ENCODE measurements around the gene PARP12.

Gene PARP12

DNA sequence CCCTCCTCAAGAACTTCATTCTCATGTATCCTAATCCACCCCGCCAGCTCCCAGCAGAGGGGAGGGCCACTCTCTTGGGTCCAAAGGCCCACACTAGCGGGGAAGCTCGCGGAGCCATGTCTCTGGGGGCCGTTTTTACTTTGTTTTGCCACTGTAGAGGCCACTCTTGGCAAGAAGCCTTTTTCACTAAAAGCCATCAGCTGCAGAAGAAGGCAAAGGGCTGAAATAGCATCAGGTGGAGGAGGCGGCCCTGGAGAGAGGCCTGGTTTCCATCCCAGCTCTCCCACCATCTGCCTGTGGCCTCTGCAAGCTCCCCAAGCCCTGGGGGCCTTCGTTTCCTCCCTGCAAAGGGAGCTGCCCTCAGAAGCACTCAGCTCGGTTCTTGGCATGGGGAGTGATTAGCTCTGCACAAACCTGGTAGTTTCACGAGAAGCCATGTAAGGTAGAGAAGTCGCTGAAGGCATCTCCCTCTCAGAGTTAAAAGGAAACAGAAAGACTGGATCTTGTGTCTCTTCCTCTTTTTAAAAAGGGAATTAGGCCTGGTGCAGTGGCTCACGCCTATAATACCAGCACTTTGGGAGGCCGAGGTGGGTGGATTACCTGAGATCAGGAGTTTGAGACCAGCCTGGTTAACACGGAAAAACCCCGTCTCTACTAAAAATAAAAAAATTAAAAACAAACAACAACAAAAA is 70.3 kb downstream of the PARP12 start:
- no peak for DNase-seq (ENCODE audit: low read depth in 3 of 3)

DNA sequence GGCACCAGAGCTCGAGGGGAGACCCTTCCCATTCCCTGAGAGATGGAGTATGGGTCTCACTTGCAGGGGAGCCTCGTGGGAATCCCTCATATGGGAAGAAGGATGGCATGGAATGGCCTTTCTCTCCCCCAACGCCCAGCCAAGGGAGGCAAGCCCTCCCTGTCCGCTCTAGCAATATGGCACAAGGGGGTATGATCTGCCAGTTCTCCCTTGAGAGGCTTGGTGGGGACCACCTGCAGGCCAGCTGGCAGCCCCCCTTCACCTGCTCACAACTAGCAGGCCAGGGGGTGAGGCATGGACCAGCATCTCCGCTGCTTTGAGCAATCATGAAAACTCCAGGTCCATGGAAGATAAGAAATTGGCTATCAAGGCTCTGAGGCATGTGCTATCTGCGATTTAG is 70.8 kb downstream of the PARP12 start:
- no peak for DNase-seq (ENCODE audit: low read depth in 3 of 3)

DNA sequence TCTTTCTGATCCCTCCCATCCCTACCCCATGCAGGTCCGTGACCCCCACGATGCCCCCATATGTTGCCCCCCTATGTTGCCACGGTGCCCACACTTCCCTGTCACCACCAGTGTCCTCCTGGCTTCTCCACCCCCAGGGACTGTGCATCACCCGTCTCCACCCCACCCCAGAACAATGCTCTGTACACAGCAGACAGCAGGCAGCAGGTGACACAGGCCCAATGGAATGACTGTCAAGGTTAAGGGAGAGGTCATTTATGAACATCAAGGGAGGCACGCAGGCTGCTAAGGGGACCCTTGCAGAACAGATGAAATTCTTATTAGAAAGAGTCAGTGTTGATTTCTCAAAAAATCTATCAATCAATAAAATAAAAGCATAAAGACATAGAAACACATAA is 71.5 kb downstream of the PARP12 start:
- DNase-seq (ENCODE audit: low read depth in 3 of 3) = no peak

DNA sequence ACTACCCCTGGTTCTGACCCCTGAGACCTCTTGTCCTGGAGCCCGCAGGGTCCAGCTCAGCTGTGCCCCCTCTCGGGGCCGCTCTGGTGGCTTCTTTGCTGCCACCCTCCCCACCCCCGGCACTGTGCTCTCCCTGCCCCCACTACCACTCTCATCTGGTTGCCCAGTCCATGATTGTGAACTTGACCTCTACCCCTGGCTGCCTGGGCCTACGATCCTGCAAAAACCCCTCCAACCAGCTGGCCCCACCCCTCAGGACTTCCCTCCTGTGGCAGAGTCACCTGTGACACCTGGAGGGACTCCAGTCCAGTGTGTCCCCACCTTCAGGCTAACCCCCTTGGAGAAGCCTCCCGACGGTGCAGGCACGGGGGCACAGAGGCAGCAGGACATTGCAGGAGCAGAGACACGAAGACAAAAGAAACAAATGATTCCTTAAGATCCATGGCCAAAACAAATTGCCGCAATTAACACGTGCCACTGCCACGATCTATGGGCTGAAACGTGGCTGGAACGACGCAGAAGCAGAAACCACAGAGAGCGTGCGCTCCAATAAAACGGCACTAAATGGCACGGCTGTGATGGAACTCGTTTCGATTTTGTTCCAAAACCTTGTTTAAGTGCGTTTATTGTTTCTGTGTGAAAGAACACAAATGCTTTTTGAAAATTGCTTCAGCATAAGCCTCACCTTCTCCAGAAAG is 72.0 kb downstream of the PARP12 start:
- DNase-seq (ENCODE audit: low read depth in 3 of 3) = no peak

DNA sequence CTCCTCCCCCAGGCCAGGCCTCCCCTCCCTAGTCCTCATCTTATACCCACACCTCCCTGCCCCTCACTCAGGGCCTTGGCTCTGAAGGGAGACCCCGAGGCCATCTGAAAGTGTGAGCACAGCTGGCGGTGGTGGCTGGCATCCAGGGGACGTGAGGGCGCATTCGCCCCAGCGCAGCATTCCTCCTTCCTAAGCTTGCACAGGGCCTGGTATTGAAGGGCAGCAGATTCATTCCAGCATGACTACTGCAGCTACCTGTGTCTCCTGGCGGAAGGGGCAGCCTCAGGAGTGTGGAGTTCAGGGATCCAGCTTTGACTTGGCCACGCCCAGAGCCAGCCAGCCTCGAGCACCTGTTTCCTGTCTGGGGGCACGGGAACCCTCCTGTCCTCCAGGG is 72.6 kb downstream of the PARP12 start:
- DNase-seq (ENCODE audit: low read depth in 3 of 3) = no peak

DNA sequence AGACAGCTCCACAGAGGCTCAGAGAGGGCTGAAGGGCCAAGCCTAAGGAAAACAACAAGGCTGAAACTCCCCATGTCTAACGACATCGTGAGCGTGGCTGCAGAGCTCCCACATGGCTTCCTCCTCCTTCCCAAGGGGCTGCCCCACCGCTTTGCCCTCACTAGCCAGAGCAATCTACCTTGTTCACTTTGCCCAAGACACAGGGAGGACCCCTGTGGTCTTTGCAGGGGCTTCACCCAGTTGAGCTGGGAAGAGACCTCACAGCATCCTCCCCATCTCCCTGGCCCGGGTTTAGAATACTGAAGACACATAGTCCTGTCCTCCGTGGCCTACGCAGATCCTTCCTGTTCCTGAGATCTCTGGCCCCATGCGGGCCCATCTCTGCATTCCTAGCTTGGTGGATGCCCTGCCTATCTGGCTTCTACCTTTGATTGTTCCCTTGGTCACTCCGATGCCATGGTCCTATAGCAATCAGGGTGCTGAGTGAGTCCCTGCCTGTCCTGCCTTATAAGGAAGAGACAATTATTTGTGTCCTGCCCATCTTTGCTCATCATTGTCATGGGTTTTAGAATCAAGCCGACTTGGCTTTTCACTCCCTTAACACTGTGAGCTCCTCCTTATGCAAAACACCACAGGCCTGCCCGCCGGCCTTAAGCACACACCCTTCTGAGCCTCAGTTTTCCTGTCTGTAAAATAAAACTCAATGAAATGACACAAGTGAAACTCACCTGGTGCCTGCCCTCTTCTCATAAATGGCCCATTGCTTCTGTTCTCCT is 73.2 kb downstream of the PARP12 start:
- DNase-seq (ENCODE audit: low read depth in 3 of 3) = no peak

DNA sequence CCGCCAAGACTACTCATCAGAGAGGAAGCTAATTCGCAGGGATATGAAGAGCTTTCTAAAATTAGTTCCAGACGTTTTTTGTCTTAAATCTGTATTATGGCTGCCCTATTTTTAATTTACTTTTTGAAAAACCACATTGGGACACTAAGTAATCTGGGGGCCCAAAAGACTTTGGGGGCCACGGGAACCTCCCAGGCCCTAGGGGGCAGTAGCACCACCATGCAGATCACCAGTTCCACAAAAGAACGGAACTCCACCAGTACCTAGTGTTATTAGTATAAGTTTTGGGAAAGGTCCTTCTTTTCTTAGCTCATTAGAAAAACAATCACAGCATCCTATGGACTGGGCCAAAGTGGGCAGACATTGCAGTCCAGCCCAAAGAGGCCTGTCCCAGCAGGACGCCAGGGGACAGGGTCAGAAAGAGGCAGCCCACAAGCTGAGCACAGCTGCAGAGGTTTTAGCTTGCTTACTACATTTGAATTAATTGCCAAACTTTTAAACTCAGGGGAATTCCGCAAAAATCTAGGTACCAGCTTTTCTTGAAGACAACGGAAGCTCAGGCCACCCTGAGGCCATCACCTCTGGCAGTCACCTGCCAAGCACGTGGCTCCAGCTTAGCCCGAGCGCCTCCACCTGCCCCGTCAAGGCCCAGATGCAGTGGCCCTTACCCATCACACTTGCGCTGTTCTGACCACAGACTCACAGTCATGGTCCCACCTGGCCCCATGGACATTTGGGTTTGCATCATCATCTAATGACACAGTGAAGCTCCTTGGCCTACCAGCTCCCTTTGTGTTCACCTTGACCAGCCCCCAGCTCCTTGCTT is 74.8 kb downstream of the PARP12 start:
- DNase-seq (ENCODE audit: low read depth in 3 of 3) = no peak

DNA sequence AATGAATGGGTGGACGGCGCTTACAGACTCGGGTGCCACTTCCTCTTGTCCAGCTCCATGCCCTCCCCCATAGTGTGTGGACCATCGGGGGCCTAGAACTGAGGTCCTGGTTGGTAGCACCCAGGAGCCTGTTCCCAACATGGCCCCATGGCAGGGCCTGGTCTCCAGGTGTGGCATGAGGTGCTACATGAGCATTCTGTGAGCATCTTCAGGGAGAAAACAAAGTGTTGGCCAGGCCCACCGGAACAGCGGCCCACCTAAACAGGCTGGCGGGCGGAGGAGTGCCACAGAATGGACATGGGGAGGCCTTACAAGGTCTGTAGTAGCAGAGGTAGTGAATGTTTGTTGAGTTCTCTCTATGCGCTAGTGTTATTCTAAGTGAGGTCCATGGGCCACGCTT is 76.9 kb downstream of the PARP12 start:
- DNase-seq (ENCODE audit: low read depth in 3 of 3) = no peak

DNA sequence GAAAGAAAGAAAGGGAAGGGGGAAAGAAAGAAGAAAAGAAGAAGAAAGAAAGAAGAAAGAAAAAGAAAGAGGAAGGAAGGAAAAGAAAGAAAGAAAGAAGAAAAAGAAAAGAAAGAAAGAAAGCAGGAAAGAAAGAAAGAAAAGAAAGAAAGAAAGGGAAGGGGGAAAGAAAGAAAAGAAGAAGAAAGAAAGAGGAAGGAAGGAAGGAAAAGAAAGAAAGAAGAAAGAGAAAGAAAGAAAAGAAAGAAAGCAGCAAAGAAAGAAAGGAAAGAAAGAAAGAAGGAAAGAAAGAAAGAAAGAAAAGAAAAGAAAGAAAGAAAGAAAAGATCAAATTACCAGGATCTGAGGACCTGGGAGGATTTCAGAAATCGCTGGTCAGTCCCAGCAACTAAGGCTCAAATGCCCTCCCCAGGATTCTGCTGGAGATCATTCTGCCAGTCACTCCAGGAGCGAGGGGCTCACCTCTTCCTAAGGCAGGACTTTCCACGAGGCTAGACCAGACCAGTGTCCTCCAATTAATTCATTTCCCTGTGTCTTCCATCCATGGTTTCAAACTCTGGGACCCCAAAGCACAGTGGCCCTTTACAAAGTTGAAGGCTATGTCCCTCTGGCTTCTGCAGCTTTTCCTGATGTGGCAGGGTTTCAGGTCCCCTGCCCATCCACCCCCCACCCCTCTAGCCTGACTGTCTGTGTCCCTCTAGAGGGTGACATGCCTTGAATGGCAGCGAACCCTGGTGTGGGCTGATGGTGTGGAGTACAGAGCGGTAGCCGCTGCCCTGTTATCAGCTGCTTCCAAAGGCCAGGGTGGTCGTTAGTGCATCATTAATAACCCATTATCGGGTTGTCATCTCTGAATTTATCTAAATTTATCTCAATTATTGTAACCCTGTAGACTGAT is 77.9 kb downstream of the PARP12 start:
- no peak for DNase-seq (ENCODE audit: low read depth in 3 of 3)

DNA sequence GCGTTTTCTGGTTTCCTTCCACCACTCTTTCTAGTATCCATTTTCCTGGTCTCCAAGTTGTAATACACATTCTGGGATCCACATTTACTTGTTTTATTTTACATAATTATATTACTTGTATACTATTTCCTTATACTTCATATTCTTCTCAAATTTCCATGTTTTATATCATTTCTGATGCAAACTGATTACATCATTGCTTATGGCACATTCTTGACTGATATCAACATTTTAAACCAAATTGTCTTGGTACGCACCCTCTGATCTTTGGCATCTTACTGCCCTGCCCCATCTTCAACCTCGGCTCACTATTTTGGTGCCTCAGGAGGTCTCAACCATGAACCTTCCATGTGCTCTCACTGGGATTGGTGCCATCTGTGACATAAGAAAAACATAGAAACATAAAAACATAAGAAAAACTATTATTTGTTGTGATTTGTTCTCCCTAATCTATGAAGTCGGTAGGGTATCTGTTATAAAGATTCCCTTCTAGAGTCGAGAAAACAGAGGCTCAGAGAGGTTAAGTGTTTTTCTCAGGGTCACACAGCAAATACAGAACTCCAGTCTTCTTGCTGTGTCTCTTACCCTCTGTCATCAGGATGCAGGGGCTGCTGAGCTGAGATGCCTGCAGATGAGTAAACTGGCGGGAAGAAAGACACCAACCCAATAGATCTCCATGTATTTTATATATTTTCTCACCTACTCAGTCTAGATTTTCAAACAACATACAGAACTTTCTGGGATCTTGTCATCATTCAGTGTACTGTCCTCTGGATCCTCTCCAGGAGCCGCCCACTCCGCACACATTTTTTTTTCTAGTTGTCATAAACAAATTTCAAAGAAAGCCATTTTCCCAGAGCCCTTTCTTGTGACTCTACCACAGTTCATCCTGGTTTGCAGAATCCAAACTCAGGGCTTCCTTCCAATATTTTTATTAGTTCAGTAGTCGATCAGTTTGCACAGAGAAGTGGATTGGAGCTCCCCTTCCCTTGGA is 79.5 kb downstream of the PARP12 start:
- no peak for DNase-seq (ENCODE audit: low read depth in 3 of 3)

DNA sequence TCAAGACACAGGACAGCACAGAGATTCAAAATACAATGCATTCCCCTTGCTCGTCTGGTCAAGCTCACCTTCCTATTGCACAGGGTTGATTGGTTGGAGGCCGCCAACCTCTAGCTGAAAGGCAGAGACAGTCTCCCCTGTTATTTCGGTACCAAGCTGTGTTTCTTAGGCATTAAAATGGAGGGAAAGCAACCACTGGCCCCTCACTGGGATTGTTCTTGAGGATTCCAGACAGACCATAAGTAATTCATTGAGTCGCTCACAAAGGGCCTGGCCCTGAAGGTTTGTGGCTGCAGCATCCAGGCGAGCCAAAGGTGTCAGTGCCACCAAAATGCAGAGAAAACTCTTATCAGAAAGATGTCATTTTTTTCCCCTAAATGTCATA is 81.2 kb downstream of the PARP12 start:
- DNase-seq (ENCODE audit: low read depth in 3 of 3) = no peak

DNA sequence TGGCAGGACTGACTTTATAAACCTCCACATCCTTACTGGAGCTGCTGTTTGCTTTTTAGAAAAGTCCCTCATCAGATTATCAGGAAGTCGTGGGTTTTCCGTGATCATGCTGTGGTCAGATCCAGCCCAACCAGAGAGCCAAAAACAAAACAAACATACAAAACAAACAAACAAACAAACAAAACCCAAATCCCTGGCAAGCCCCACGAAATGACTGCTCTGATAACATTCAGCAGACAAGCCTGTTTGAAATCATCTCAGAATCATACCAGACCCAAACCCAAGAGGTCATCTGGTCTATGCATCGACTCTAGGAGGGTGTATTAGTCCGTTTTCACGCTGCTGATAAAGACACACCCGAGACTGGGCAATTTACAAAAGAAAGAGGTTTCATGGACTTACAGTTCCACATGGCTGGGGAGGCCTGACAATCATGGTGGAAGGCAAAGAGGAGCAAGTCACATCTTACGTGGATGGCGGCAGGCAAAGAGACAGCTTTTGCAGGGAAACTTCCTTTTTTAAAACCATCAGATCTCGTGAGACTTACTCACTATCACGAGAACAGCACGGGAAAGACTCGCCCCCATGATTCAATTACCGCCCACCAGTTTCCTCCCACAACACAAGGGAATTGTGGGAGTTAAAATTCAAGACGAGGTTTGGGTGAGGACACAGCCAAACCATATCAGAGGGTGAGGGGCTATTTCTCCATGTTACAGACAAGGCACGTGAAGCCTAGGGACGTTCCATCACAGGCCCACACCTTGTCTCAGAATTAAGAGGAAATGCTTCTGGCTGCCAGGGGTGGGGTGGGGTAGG is 85.7 kb downstream of the PARP12 start:
- no peak for DNase-seq (ENCODE audit: low read depth in 3 of 3)

DNA sequence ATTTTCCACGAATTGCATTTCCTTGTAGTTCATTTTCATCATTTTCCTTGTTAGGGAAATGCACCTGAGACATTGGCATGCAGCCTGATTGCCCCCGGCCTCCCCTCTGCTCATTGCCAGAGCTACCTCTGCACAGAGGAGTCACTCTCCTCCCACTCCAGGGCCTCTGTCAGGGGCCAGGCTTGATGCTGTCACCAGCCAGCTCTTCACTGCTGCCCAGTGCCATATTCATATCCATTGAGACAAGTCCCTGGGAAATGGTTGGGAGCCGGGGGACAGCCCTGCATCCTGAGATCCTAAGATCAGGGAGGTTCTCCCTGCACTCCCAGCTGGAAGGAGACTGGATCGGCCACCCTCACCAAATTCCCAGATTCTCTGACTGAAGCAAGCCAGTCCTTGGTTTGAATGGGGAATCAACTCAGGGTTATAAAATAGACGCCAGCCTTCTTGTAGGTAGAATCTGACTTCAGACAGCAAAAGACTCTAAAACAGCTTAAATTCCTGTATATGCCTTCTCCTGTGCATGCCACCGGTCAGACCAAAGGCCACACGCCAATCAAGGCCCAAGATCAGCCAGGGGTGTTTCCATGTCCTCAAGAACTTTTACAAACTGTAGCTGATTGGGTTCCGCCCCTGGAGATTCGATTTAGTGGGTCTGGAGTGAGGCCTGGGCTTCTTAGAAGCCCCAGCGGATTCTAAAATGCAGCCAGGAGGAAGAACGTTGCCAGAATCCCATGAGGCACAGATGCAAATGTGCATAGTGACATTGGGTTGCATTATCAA is 86.5 kb downstream of the PARP12 start:
- DNase-seq (ENCODE audit: low read depth in 3 of 3) = no peak

DNA sequence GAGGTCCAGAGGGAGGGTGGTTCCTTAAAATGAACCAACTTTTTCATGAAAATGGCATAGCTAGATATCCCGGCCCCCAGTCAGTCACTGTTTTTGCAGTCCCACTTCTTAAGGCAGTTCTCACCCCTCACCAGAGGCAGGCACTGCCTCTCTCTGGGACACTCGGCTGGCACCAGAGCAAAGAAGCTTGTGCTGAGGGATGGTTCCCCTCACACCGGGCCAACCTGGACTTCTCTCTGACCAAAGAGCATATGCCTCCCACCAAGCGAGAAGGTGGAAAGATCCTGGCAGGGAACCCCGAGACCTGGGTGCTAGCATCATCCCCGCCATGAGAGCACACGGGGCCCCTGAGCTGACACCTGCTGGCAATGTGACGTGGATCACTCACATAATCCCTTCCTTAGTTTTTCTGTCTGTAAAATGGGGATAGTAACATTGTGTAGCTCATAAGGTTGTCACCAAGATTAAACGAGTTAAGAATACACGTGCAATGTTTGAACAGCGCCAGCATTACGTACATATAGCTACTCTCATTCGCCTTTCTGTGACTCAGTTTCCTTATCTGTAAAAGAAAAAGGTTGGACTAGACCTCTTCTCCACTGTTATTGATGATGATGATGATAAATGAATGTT is 88.5 kb downstream of the PARP12 start:
- no peak for DNase-seq (ENCODE audit: low read depth in 3 of 3)
